ENCODE data around the gene MRPL1. TPM values are rescaled to one million over a fixed set of nuclear protein-coding genes. Genes with fewer than 3 reads are reported as not detected.

Gene MRPL1
- total RNA-seq, 1 donor from 2014 or later = 45.1 TPM

- Mint-ChIP-seq H3K4me3 (no peak overlapping the region), H3K36me3 (ENCODE audit: low read depth) (peaks cover 11% of the 10 kb centered on the region), H3K4me1 (no peaks in the 10 kb centered on the region), H3K27ac (ENCODE audit: unreplicated experiment) (no peak overlapping the region), H3K9me3 (no peaks in the 10 kb centered on the region), H3K27me3 (ENCODE audit: low read depth) (no peaks in the 10 kb centered on the region)
- TF ChIP-seq CTCF (conservative IDR thresholded peaks at IDR 0.05) = no peak
- DNase-seq (ENCODE audit: low read depth, low spot score) = no peak
Measured at GRCh38 chr4:77917601-77918000, 55.0 kb downstream of the MRPL1 start.

- no peak for DNase-seq (ENCODE audit: low read depth, low spot score)
- Mint-ChIP-seq H3K4me3 (no peak overlapping the region), H3K27me3 (ENCODE audit: low read depth) (no peaks in the 10 kb centered on the region), H3K9me3 (no peaks in the 10 kb centered on the region), H3K27ac (ENCODE audit: unreplicated experiment) (no peak overlapping the region), H3K36me3 (ENCODE audit: low read depth) (peaks cover 22% of the 10 kb centered on the region), H3K4me1 (no peaks in the 10 kb centered on the region)
- no peak for TF ChIP-seq CTCF (conservative IDR thresholded peaks at IDR 0.05)
Measured at GRCh38 chr4:77920371-77920770, 57.7 kb downstream of the MRPL1 start.

- no peak overlapping the region for H3K27ac Mint-ChIP-seq (ENCODE audit: unreplicated experiment)
- H3K4me1 Mint-ChIP-seq = no peaks in the 10 kb centered on the region
- no peak overlapping the region for H3K4me3 Mint-ChIP-seq
- no peak for TF ChIP-seq CTCF (conservative IDR thresholded peaks at IDR 0.05)
- DNase-seq (ENCODE audit: low read depth, low spot score) = no peak
- no peaks in the 10 kb centered on the region for H3K9me3 Mint-ChIP-seq
- peaks cover 24% of the 10 kb centered on the region for H3K36me3 Mint-ChIP-seq (ENCODE audit: low read depth)
- H3K27me3 Mint-ChIP-seq (ENCODE audit: low read depth) = no peaks in the 10 kb centered on the region
Measured at GRCh38 chr4:77921701-77922100, 59.1 kb downstream of the MRPL1 start.

GRCh38 chr4:77922158-77923094 lies 59.8 kb downstream of the MRPL1 start:
- TF ChIP-seq CTCF (conservative IDR thresholded peaks at IDR 0.05) = no peak
- H3K27me3 Mint-ChIP-seq (ENCODE audit: low read depth) = no peaks in the 10 kb centered on the region
- no peaks in the 10 kb centered on the region for H3K9me3 Mint-ChIP-seq
- H3K27ac Mint-ChIP-seq (ENCODE audit: unreplicated experiment) = no peak overlapping the region
- no peak overlapping the region for H3K4me3 Mint-ChIP-seq
- H3K36me3 Mint-ChIP-seq (ENCODE audit: low read depth) = peaks cover 27% of the 10 kb centered on the region
- DNase-seq (ENCODE audit: low read depth, low spot score) = no peak
- H3K4me1 Mint-ChIP-seq = no peaks in the 10 kb centered on the region

GRCh38 chr4:77927991-77928925 lies 65.6 kb downstream of the MRPL1 start:
- H3K27me3 Mint-ChIP-seq (ENCODE audit: low read depth) = no peaks in the 10 kb centered on the region
- no peak for DNase-seq (ENCODE audit: low read depth, low spot score)
- TF ChIP-seq CTCF (conservative IDR thresholded peaks at IDR 0.05) = no peak

More at GRCh38 chr4:77927991-77928925, 65.6 kb downstream of the MRPL1 start:
- Mint-ChIP-seq H3K27ac (ENCODE audit: unreplicated experiment) (no peak overlapping the region), H3K9me3 (no peaks in the 10 kb centered on the region), H3K36me3 (ENCODE audit: low read depth) (peaks cover 24% of the 10 kb centered on the region), H3K4me3 (no peak overlapping the region), H3K4me1 (no peaks in the 10 kb centered on the region)
